CD1c-positive myeloid dendritic cell (primary cell): ENCODE results near the gene PTPRH.

Experiments
- DNase-seq: peaks from one replicate; pipeline ENCODE4 v3.0.0-alpha.2; 2016; ENCODE audit errors: extremely low spot score

The PTPRH gene

GRCh38 chr19:55208880-55209692 lies at the start of gene PTPRH:
PTPRH (minus strand) TSS chr19:55209501; CDS start chr19:55209433, 68 bp downstream.
- peak; percentile 31 for DNase-seq

- DNase-seq: peak; percentile 31
Measured at GRCh38 chr19:55258476-55258827, 49.2 kb upstream of the PTPRH start.

GRCh38 chr19:55257461-55258420 lies 48.4 kb upstream of the PTPRH start:
- DNase-seq: peak; percentile 46

- peak; percentile 11 for DNase-seq
Measured at GRCh38 chr19:55256562-55257460, 47.5 kb upstream of the PTPRH start.

- peak; percentile 41 for DNase-seq
Measured at GRCh38 chr19:55255618-55256423, 46.5 kb upstream of the PTPRH start.

GRCh38 chr19:55254625-55254977 lies 45.3 kb upstream of the PTPRH start:
- DNase-seq: peak; percentile 1

- peak; percentile 89 for DNase-seq
Measured at GRCh38 chr19:55253842-55254624, 44.7 kb upstream of the PTPRH start.

GRCh38 chr19:55252760-55253663 lies 43.7 kb upstream of the PTPRH start:
- DNase-seq: no peak

- DNase-seq: peak; percentile 8
Measured at GRCh38 chr19:55251341-55252081, 42.2 kb upstream of the PTPRH start.

- no peak for DNase-seq
Measured at GRCh38 chr19:55250262-55251036, 41.1 kb upstream of the PTPRH start.

GRCh38 chr19:55249841-55250240 lies 40.5 kb upstream of the PTPRH start:
- no peak for DNase-seq

GRCh38 chr19:55248704-55249103 lies 39.4 kb upstream of the PTPRH start:
- no peak for DNase-seq

- no peak for DNase-seq
Measured at GRCh38 chr19:55248166-55248675, 38.9 kb upstream of the PTPRH start.

GRCh38 chr19:55247621-55248099 lies 38.4 kb upstream of the PTPRH start:
- peak; percentile 87 for DNase-seq

GRCh38 chr19:55246462-55247451 lies 37.5 kb upstream of the PTPRH start:
- DNase-seq: no peak
